ENCODE results near the gene TAF11L14. TPM values are rescaled to one million over a fixed set of nuclear protein-coding genes. Genes with fewer than 3 reads are reported as not detected.

The TAF11L14 gene
- total and polyA plus RNA-seq, 2 of the 4 experiments (the other 2 are of a cell fraction), result not detected

GRCh38 chr5:17619354-17619753 lies 14.9 kb upstream of the TAF11L14 start:
- Histone ChIP-seq H3K4me1 (ENCODE audit: control insufficient read depth, insufficient read depth, low read length) (no peaks in the 10 kb centered on the region), H2BK5ac (ENCODE audit: low read depth, low read length, poor library complexity, severe bottlenecking) (no peak overlapping the region), H3K4me2 (ENCODE audit: low read depth, low read length) (no peak overlapping the region), H2BK15ac (ENCODE audit: low read depth, low read length) (no peak overlapping the region), H2BK120ac (ENCODE audit: low read depth, low read length) (no peak overlapping the region), H3K9ac (ENCODE audit: low read depth, low read length) (no peak overlapping the region), H3K56ac (ENCODE audit: extremely low read depth, insufficient read depth, low read length) (no peak overlapping the region), H2AFZ (replicated peaks; ENCODE audit: low read length, poor library complexity) (no peak overlapping the region), H4K5ac (ENCODE audit: low read depth, low read length) (no peak overlapping the region), H4K8ac (ENCODE audit: low read depth in 2 of 2, low read length in 2 of 2) (no peak overlapping the region), H3K18ac (ENCODE audit: low read depth, low read length) (no peak overlapping the region), H4K20me1 (ENCODE audit: insufficient read depth, low read length) (no peaks in the 10 kb centered on the region), H3K23ac (ENCODE audit: low read depth, low read length) (no peak overlapping the region), H4K91ac (ENCODE audit: insufficient read depth, low read depth, low read length) (no peak overlapping the region), H2AK5ac (ENCODE audit: low read depth, low read length) (no peak overlapping the region), H3K9me1 (ENCODE audit: insufficient read depth, low read length) (no peaks in the 10 kb centered on the region), H3K4ac (ENCODE audit: low read depth, low read length) (no peak overlapping the region), H3K4me3 (ENCODE audit: insufficient read depth, low read depth, low read length) (no peak overlapping the region), H3K27me3 (ENCODE audit: control insufficient read depth, insufficient read depth, low read length) (no peaks in the 10 kb centered on the region), H3K9me3 (ENCODE audit: control insufficient read depth, insufficient read depth, low read length) (no peaks in the 10 kb centered on the region; the same call in 1 of the 2 replicates), H2AK9ac (replicated peaks; ENCODE audit: low read depth, low read length, poor library complexity) (no peak overlapping the region), H3K27ac (ENCODE audit: insufficient read depth, low read length) (no peak overlapping the region), H3K14ac (replicated peaks; ENCODE audit: low read depth, low read length) (no peak overlapping the region), H2BK20ac (ENCODE audit: low read depth, low read length) (no peak overlapping the region), H3K79me1 (ENCODE audit: low read depth in 1 of 2, low read length in 2 of 2) (no peaks in the 10 kb centered on the region), H3K36me3 (ENCODE audit: control insufficient read depth, insufficient read depth, low read length) (no peaks in the 10 kb centered on the region)
- dilution Hi-C loops (cut with HindIII; ENCODE audit: low sequenced_read_pairs, unreplicated experiment) (no loop called here), in situ Hi-C loops (cut with MboI; ENCODE audit: low sequenced_read_pairs) (no loop called here), intact Hi-C loops (cut with micrococcal nuclease) (no loop called here)
- BruUV-seq (replicated peaks), result no TSS peak
- TF ChIP-seq CEBPB (IDR thresholded peaks at IDR 0.05; ENCODE audit: low read depth, low read length) (no peak), MAFK (IDR thresholded peaks at IDR 0.05; ENCODE audit: low read depth, low read length) (no peak), RAD21 (IDR thresholded peaks at IDR 0.05; ENCODE audit: low read length) (no peak), POLR2A (IDR thresholded peaks at IDR 0.05; ENCODE audit: low read depth, low read length) (no peak), NFE2L2 (IDR thresholded peaks at IDR 0.05; ENCODE audit: low read depth, low read length) (no peak), RCOR1 (IDR thresholded peaks at IDR 0.05; ENCODE audit: insufficient replicate concordance, low read length) (no peak), RFX5 (IDR thresholded peaks at IDR 0.05; ENCODE audit: low read depth, low read length) (no peak), BHLHE40 (IDR thresholded peaks at IDR 0.05; ENCODE audit: low read depth, low read length) (no peak), CTCF (conservative IDR thresholded peaks at IDR 0.05; ENCODE audit: low read depth, low read length) (no peak), CHD1 (IDR thresholded peaks at IDR 0.05; ENCODE audit: low read depth, low read length) (no peak), SMC3 (IDR thresholded peaks at IDR 0.05; ENCODE audit: low read depth, low read length) (no peak)
- ChIA-PET CTCF (no interaction called here), POLR2A (ENCODE audit: unreplicated experiment) (no interaction called here)
- no CpG with 5 or more reads among the region's 3 CpGs for WGBS, 2 experiments (ENCODE audit: extremely low coverage in 2 of 2, insufficient read length in 1 of 2)
- no peak for DNase-seq
- no peak for ATAC-seq (ENCODE audit: low read depth)
